T-helper 1 cell (primary cell): Measurements from ENCODE around the gene DISP3.
A peak's percentile ranks its signal among the peaks of the same experiment; 100 is the strongest.

ENCODE experiments used
- DNase-seq, 5 donors: peaks; one replicate each; pipeline ENCODE4 v3.0.0-alpha.2; 2012 to 2020

The DISP3 gene

GRCh38 chr1:11487196-11487751 is 8.3 kb downstream of the DISP3 start:
- DNase-seq: no peak

DNA sequence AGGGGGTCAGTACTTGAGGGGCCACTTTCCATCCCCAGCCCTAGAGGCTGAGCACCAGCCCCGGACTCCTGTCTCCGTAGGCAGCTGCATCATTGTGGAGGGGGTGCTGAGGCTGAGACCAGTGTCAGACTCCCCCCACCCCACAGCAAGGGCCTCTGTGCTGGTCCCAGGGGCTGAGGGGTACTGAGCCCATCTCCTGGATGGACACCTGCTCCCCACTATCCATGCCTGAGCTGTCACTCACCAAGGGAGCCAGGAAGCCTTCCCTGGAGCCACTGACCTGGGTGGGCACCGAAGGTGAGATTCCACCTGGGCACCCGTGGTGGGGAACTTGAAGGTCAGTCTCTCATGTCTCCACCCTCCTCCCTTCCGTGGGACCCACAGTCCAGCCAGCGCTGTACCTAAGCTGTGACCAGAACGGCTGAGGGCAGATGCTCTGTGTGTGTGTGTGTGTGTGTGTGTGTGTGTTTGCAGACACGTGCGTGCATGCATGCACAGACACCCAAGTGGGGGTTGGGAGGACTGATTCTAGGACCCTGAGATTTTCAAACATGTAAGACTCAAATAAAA is 9.3 kb downstream of the DISP3 start:
- DNase-seq: no peak

GRCh38 chr1:11488966-11489625 is 10.1 kb downstream of the DISP3 start:
- no peak for DNase-seq

DNA sequence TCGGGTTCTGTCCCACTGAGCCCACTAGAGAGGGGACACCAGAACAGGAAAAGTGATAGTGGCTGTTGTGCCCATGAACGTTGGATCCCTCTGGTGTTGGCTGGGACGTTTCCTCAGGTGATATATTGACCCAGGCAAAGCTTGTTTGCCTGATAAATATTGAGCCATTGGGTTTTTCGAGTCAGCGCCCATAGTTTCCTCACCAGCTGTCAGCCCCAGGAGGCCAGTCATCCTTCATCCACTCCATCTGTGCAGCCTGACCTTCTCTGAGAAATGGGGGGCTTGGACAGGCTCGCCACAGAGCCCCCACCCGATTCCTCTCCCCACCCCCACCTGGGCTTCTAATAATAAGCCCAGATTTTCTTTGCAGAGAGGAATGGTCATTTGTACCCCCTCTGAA is 13.3 kb downstream of the DISP3 start:
- no peak for DNase-seq

GRCh38 chr1:11493972-11494655 is 15.2 kb downstream of the DISP3 start:
- DNase-seq: no peak

DNA sequence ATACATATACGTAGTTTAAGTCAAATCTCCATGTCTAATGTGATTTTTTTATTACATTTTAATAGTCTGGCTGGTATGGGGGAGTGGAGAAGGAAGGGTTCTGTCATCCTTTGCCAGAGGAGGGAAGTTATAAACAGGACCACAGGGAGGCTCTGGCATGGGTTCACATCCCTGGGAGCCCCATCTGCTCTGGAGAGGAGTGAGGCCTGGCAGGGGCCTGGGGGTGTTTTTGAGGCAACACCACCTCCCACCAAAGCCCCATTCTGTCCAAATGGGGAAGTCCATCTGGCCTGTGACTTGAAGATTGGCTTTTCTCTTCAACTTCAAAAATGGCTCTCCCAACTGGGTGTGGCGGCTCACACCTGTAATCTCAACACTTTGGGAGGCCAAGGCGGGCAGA is 15.8 kb downstream of the DISP3 start:
- DNase-seq: no peak

DNA sequence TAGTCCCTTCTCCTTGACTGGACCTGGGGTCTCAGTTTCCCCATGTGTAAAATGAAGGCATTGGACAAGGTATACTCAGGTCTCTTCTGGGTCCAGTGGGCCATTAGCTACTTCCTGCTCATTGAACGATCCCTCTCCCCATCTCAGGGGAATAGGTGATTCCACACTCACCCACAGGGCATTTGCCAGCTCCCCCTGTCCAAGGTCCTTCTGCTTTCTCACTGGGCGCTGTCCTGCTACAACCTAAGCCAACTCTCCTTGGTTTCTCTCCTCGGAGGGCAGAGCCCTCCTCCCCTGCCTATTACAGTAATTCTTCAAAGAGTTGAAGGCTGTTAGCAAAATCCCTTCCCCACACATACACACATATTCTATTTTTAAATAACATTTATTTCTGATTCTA is 16.6 kb downstream of the DISP3 start:
- DNase-seq: no peak

- DNase-seq: no peak
Observed at GRCh38 chr1:11496551-11497080, 17.7 kb downstream of the DISP3 start.

GRCh38 chr1:11498956-11499594 is 20.1 kb downstream of the DISP3 start:
- DNase-seq: no peak

DNA sequence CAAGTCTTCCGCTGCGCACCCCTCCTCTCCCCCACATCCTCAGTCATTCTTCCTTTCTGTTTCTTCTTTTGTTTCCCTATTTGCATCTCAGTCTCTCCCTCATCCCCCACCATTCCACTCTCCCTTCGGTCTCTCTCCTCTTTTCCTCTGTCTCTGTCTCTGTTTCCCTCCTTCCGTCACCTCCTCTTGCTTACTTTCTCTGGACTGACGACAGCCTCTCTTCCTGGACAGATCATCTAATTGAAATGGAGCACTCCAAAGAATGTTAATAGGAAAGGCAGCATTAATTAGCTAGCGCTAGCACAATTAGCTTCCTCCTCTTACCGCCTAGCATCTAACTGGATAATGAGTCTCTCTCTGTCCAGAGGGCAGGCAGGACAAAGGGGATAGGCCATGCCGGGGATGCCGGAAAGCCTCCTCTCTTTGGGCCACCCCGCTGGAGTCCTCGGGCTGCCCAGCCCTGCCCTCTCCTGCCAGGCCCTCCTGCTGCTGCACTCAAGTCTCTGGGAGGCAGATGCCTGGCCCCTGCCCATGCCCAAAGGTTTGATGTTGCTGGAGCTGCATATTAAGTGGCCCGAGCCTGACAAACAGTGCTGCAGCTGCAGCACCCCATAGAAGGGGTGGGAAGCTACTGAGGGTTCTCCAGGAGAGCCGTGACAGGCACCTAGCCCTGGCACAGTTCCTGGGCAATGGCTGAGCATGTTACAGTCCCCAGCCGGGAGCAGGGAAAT is 20.8 kb downstream of the DISP3 start:
- DNase-seq: no peak

- DNase-seq: no peak
Observed at GRCh38 chr1:11500881-11501280, 21.9 kb downstream of the DISP3 start.

GRCh38 chr1:11501491-11501897 is 22.5 kb downstream of the DISP3 start:
- DNase-seq: peak in 1 of 5 donors; percentile 24

DNA sequence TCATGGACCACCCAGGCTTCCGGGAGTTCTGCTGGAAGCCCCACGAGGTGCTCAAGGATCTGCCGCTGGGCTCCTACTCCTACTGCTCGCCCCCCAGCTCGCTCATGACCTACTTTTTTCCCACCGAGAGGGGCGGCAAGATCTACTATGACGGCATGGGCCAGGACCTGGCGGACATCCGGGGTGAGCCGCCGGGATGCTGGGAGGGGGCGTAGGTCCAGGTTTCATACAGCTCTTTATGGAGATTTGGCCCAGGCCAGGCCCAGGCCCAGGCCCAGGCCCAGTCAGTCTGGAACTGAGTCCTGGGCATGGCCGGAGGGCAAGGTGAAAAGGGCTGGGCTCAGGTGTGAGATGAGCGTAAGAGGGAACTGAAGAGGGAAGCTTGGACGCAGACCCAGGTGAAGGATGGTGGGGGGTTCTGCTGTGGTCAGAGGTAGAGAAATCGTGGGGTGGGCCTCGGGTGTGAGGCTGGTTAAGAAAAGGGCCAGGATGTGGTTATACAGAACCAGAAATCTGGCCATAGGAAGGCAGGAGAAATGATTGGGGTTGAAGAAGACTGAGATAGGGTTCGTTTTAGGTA is 23.0 kb downstream of the DISP3 start:
- no peak for DNase-seq

DNA sequence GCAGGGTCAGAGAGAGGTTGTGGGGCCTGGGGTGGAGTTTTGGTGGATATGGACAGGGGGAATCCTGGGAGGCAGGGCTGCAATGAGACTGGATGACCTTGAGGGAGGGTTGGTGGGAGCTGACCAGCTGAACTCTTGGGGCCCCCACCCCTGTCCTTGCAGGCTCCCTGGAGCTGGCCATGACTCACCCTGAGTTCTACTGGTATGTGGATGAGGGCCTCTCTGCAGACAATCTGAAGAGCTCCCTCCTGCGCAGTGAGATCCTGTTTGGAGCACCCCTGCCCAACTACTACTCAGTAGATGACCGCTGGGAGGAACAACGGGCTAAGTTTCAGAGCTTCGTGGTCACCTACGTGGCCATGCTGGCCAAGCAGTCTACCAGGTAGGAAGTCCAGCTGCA is 23.6 kb downstream of the DISP3 start:
- no peak for DNase-seq

DNA sequence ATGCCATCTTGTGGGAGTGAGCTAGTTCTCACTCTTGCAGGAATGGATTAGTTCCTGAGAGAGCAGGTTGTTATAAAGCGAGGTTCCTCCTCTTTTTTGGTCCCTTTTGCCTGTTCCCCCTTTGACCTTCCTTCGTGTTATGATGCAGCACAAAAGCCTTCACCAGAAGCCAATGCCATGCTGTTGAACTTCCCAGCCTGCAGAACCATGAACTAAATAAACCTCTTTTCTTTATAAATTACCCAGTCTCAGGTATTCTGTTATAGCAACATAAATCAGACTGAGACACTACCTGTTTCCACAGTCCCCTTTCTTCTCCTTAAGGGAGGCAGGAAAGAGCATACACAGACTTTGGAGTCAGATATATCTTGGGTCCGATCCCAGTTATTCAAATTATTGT is 25.6 kb downstream of the DISP3 start:
- DNase-seq: no peak

- no peak for DNase-seq
Observed at GRCh38 chr1:11505591-11506538, 26.9 kb downstream of the DISP3 start.

GRCh38 chr1:11507309-11507708 is 28.4 kb downstream of the DISP3 start:
- no peak for DNase-seq

DNA sequence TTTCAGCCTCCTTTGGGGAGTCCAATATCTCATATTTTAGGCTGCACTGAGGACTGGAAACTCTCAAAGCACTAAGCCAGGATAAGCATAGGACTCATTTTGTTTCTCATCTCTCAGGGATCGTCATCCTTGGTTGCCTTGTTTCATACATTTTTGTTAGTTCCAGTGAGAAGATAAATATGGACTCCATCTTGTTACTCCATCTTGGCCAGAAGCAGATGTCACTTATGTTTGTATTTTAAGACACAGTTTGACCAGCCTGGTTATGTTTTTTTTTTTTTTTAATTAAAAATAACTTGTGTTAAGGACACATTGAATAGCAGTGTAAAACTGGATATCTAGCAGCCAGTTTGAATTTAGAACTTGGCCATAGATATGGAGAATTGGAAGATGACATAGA is 34.7 kb downstream of the DISP3 start:
- no peak for DNase-seq

- DNase-seq: no peak
Observed at GRCh38 chr1:11514366-11514765, 35.4 kb downstream of the DISP3 start.

DNA sequence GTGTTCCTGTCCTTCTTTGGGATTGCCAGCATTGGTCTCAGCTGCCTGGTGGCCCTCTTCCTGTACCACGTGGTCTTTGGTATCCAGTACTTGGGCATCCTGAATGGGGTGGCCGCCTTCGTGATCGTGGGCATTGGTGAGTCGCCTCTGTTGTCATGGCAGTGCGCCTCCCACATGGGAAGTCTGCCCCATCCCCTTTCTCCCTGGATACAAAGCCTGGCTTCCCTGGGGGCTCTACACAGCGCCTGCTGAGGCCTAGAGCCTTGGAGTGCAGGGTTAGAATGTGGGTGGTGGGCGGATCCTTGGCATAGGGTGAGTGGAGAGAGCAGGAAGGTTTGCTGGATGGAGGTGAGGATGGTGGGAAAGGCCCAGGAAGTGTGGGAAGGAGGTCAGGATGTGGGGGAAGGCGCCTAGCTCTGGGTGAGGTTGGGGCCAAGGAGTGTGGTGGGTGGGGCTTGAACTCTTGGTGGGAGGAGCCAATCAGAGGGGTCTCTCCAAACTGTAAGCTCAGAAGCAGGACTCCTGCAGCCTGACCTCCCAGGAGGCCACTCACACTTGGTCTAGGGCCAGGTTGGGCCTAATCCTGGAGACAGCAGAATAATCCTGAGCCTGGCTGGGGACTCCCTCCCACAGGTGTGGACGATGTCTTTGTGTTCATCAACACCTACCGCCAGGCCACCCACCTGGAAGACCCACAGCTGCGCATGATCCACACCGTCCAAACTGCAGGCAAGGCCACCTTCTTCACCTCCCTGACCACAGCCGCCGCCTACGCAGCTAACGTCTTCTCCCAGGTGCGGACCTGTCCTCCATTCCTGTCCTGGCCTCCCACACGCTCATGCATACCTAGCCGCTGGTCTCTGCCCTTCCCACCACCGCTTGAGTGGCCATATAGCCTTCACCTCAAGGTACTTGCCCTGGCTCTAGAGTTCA is 36.7 kb downstream of the DISP3 start:
- no peak for DNase-seq
